Measurements from ENCODE around the gene SUN2.

SUN2 gene

GRCh38 chr22:38707346-38707745 lies 48.5 kb downstream of the SUN2 start:
- Histone ChIP-seq H3K36me3 (peaks cover 22% of the 10 kb centered on the region), H3K27me3 (no peaks in the 10 kb centered on the region), H3K4me3 (ENCODE audit: low read depth in 1 of 2, low read length in 1 of 2) (peak overlapping the region; percentile 92 to 96), H3K4me1 (ENCODE audit: control insufficient read depth in 1 of 2, insufficient read depth in 1 of 2, low read depth in 1 of 2, low read length in 1 of 2) (peaks cover 65% of the 10 kb centered on the region in 2 experiments), H3K9me3 (no peaks in the 10 kb centered on the region), H3K27ac (peak overlapping the region; percentile 97)
- TF ChIP-seq CTCF (IDR thresholded peaks at IDR 0.05), result no peak

- peaks cover 61 to 62% of the 10 kb centered on the region in 2 experiments for H3K4me1 ChIP-seq (ENCODE audit: control insufficient read depth in 1 of 2, insufficient read depth in 1 of 2, low read depth in 1 of 2, low read length in 1 of 2)
- no peak for TF ChIP-seq CTCF (IDR thresholded peaks at IDR 0.05)
- H3K36me3 ChIP-seq, result peaks cover 22% of the 10 kb centered on the region
- H3K27ac ChIP-seq, result peak overlapping the region; percentile 97
- H3K9me3 ChIP-seq, result no peaks in the 10 kb centered on the region
- peak overlapping the region; percentile 92 to 96 for H3K4me3 ChIP-seq (ENCODE audit: low read depth in 1 of 2, low read length in 1 of 2)
- H3K27me3 ChIP-seq, result no peaks in the 10 kb centered on the region
Observed at GRCh38 chr22:38706901-38707195, 49.0 kb downstream of the SUN2 start.

DNA sequence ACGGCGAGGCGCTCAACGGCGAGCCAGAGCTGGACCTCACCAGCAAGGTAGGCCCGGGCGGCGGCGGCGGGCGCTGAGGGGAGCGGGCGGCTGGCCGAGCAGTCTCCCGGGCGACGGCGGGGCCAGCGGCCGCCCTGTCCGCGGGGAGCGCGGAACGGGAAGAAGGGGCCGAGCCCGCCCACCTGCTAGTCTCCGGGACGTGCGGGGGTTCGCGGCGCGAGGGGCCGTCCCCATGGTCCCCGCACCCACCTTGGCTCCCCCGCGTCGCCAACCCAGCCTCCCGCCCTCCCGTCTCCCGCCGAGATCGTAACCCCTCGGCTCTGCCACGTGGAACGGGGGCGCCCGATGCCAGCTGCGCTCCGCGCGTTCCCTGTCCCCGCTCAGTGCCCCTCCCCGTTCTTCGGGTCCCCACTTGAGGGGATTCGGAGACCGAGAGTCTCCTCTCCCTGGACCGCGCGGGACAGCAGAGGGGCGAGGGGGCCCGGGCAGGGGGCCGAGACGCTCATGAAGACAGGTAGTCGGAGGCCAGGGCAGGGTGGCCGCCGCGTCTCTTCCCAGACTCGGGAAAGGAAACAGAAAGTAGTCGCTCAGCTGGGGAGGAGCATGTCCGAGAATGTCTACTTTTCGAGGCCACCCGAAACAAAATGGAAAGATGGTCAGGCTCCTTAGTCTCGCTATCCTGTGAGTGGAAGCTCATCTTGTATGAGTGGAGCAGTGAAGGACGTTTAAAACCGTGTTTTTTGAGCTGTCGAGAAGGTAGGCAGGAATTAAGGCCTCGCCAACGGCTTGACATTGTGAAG lies 49.5 kb downstream of the SUN2 start:
- no peaks in the 10 kb centered on the region for H3K27me3 ChIP-seq
- H3K9me3 ChIP-seq, result no peaks in the 10 kb centered on the region
- H3K36me3 ChIP-seq, result peaks cover 19% of the 10 kb centered on the region
- H3K4me3 ChIP-seq (ENCODE audit: low read depth in 1 of 2, low read length in 1 of 2), result peak overlapping the region; percentile 92 to 96
- H3K27ac ChIP-seq, result peak overlapping the region; percentile 97
- peaks cover 63 to 64% of the 10 kb centered on the region in 2 experiments for H3K4me1 ChIP-seq (ENCODE audit: control insufficient read depth in 1 of 2, insufficient read depth in 1 of 2, low read depth in 1 of 2, low read length in 1 of 2)
- no peak for TF ChIP-seq CTCF (IDR thresholded peaks at IDR 0.05)

DNA sequence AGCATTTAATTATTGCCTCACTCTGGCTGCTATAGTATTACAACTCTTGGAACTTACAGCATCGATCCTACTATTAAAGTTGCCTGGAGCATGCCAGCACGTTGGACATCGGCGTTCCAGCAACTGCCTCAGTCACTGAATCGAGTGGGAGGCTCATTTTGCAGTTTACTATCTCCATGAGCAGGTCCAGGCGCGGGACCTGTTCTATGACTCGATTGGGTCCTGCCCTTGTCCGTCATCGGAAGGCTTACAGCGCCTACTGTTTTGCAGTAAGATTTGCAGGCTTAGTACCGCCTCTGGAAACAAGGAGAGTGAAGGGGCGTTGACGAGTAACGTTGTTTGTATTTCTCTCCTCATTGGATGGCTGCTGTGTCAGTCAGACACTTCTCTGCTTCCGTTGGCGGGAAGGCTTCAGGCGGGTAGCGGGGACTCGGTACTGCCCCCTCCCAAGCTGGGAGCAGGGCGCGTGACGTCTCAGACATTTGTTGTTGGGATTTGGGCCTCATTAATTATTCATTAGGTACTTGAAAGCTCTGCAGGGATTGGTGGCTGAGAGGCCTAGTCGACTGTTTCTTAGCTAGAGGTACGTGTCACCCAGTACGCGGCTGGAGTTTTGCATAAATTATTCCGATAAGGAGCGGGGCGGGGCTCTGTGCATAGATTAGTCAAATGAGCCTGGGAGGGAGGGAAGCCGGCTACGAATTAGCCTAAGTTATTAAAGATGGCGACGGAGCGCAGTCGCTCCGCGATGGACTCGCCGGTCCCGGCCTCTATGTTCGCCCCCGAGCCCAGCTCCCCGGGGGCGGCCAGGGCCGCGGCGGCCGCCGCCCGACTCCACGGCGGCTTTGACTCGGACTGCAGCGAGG lies 50.3 kb downstream of the SUN2 start, which contains the start of gene GTPBP1:
TSS of gene GTPBP1 (plus strand) at position 710 of the 866 bp plus-strand sequence. CDS start at position 722, 12 bp downstream.
- peak within 1 kb of the TSS; percentile 92 to 96 for H3K4me3 ChIP-seq (ENCODE audit: low read depth in 1 of 2, low read length in 1 of 2)
- peak within 1 kb of the TSS; percentile 97 for H3K27ac ChIP-seq
- peak; percentile 63 for TF ChIP-seq CTCF (IDR thresholded peaks at IDR 0.05)
- H3K9me3 ChIP-seq, result no peaks in the 10 kb centered on the region
- H3K27me3 ChIP-seq, result no peaks in the 10 kb centered on the region
- H3K4me1 ChIP-seq (ENCODE audit: control insufficient read depth in 1 of 2, insufficient read depth in 1 of 2, low read depth in 1 of 2, low read length in 1 of 2), result peaks cover 58% of the 10 kb centered on the region in 2 experiments
- H3K36me3 ChIP-seq, result peaks cover 11% of the 10 kb centered on the region

DNA sequence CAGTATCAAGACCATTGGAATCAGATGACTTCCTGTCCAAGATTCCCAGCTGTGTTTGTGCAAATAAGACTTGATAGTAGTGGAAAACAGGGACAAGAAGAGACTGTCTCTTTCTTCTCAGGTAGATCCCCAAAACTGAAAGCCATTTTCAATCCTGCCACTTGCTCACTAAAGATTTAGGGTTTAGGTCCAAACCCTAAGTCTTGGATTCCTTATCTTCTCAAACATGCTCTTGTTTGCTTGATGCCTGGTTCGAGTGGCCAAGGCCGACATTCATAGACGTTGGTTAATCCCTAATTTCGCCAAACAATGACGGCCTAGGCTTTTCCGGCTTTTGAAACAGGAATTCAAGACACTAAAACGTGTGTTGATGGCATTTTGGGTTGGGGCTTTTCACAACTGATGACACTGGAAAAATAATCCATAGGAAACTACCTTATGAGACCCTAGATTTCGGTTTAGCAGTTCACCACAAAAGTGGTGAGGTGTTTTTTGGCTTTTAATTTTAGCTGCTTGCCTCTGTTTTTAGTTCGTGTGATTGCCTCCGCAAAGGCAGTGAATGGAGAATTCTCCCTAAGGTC lies 51.1 kb downstream of the SUN2 start:
- H3K27me3 ChIP-seq, result no peaks in the 10 kb centered on the region
- no peak for TF ChIP-seq CTCF (IDR thresholded peaks at IDR 0.05)
- H3K27ac ChIP-seq, result peak overlapping the region; percentile 97
- peaks cover 4% of the 10 kb centered on the region for H3K36me3 ChIP-seq
- H3K9me3 ChIP-seq, result no peaks in the 10 kb centered on the region
- peak overlapping the region; percentile 42 to 92 for H3K4me3 ChIP-seq (ENCODE audit: low read depth in 1 of 2, low read length in 1 of 2)
- H3K4me1 ChIP-seq (ENCODE audit: control insufficient read depth in 1 of 2, insufficient read depth in 1 of 2, low read depth in 1 of 2, low read length in 1 of 2), result peaks cover 56 to 58% of the 10 kb centered on the region in 2 experiments
